PFSK-1 (cell line): ENCODE data around the gene FYN.

Source experiments
- FOXP2 ChIP-seq: optimal IDR thresholded peaks from 2 replicates; pipeline ENCODE3; 2011; ENCODE audit warnings: borderline replicate concordance, control low read depth, inconsistent platforms; ENCODE audit not compliant: insufficient read depth; ENCODE audit errors: extremely low read length, extremely low read depth
- POLR2AphosphoS5 ChIP-seq: IDR thresholded peaks from 2 replicates; pipeline ENCODE4 v1.6.1; 2012; ENCODE audit warnings: low read depth, mild to moderate bottlenecking, control low read depth, low read length, moderate library complexity
- REST ChIP-seq, 2 experiments: IDR thresholded peaks; 2 replicates each; pipeline versions ENCODE4 v1.6.1 to v1.8.0; 2011 to 2012; ENCODE audit warnings: low read depth in 2 of 2, low read length in 2 of 2, control low read depth in 1 of 2, inconsistent platforms in 1 of 2, mild to moderate bottlenecking in 1 of 2, moderate library complexity in 1 of 2; ENCODE audit not compliant: insufficient read depth in 1 of 2
- SIN3A ChIP-seq: IDR thresholded peaks from 2 replicates; pipeline ENCODE4 v1.6.1; 2012; ENCODE audit warnings: mild to moderate bottlenecking, low read length, moderate library complexity, borderline replicate concordance; ENCODE audit not compliant: insufficient read depth
- TAF1 ChIP-seq: IDR thresholded peaks from 2 replicates; pipeline ENCODE4 v1.6.1; 2012; ENCODE audit warnings: low read length, control low read depth, borderline replicate concordance; ENCODE audit not compliant: insufficient read depth

The FYN gene

DNA sequence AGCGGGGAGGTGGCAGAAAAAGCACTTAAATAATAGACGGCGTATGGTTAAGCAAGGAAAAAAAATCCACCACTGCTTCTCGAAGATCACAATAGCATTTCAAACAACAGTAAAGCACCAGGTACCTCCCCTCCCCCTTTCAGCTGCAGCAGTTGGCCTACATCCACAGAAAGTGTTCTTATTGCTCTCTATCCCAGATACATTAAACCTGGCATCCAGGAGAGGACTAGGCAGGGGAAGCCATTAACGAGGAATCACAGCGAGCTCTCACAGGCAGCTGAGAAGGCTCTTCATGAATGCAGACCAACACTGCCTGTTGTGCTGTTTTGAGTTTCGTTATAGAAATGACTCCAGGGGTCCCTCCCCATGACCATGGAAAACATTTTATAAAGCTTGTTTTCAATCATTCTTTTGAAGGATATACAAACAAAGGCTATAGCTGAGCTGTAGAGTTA lies 11.8 kb downstream of the FYN start:
- no peak for TF ChIP-seq REST (IDR thresholded peaks at IDR 0.05; ENCODE audit: insufficient read depth in 1 of 2, low read depth in 2 of 2, low read length in 2 of 2)
- TF ChIP-seq TAF1: no peak
- no peak for TF ChIP-seq POLR2AphosphoS5
- TF ChIP-seq FOXP2: no peak
- no peak for TF ChIP-seq SIN3A

- no peak for TF ChIP-seq SIN3A
- TF ChIP-seq REST (IDR thresholded peaks at IDR 0.05; ENCODE audit: insufficient read depth in 1 of 2, low read depth in 2 of 2, low read length in 2 of 2): no peak
- TF ChIP-seq TAF1: no peak
- no peak for TF ChIP-seq POLR2AphosphoS5
- no peak for TF ChIP-seq FOXP2
Measured at GRCh38 chr6:111858347-111858746, 14.9 kb downstream of the FYN start.

GRCh38 chr6:111857674-111858337 lies 15.4 kb downstream of the FYN start:
- TF ChIP-seq TAF1 (no peak), SIN3A (no peak), FOXP2 (no peak), REST (IDR thresholded peaks at IDR 0.05; ENCODE audit: insufficient read depth in 1 of 2, low read depth in 2 of 2, low read length in 2 of 2) (no peak), POLR2AphosphoS5 (no peak)

DNA sequence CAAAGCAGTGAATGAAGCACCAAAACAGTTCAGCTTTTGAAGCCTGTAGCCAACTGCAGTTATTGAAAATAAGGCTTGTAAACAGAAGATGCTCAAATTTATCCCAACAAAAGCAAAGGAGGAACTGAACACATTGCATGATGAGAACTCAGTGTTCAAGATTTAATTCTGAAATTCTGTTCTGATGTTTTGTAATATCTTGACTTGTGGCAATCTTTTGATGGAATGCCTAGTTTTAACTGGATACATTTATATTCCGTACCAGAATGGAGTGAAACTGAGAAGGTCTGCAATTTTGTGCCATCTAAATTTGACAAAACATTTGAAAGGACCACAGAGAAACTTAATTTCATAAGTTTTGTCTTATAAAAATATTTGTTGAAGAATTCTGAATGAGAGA lies 17.5 kb downstream of the FYN start:
- no peak for TF ChIP-seq REST (IDR thresholded peaks at IDR 0.05; ENCODE audit: insufficient read depth in 1 of 2, low read depth in 2 of 2, low read length in 2 of 2)
- no peak for TF ChIP-seq SIN3A
- no peak for TF ChIP-seq POLR2AphosphoS5
- no peak for TF ChIP-seq TAF1
- TF ChIP-seq FOXP2: no peak

DNA sequence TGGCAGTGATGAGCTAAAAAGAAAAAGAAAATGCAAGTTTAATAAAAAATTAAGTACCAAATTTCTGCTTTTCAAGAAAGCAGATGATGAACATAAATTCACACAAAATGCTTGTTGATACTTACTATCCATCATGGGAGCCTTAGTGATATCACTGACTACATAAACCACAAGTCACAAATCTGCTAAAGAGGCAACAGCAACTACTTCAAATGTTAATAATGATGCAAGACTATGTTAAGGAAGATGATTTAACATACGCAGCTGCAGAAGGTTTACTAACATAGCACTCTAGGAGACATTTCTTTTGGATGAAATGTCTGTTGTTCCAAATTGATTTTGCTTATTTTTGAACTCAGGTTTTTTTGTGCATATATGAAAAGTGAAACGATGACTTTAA lies 18.6 kb downstream of the FYN start:
- TF ChIP-seq REST (IDR thresholded peaks at IDR 0.05; ENCODE audit: insufficient read depth in 1 of 2, low read depth in 2 of 2, low read length in 2 of 2) (no peak), TAF1 (no peak), FOXP2 (no peak)
